ENCODE data around the gene SYTL5. TPM values are rescaled to one million over a fixed set of nuclear protein-coding genes. Genes with fewer than 3 reads are reported as not detected.

Gene SYTL5
- total and polyA plus RNA-seq, 2 experiments from 2014 or later, result 0.23 to 0.35 TPM

- Histone ChIP-seq H3K4me2 (no peak overlapping the region), H3F3A (replicated peaks; ENCODE audit: low read depth) (no peaks in the 10 kb centered on the region), H3K36me3 (ENCODE audit: insufficient read depth) (no peaks in the 10 kb centered on the region), H3K4me3 (no peak overlapping the region), H3K27ac (ENCODE audit: low read depth) (no peak overlapping the region), H3K27me3 (ENCODE audit: insufficient read depth) (no peaks in the 10 kb centered on the region), H3K4me1 (ENCODE audit: insufficient read depth) (no peaks in the 10 kb centered on the region), H4K20me1 (replicated peaks; ENCODE audit: insufficient read depth) (no peaks in the 10 kb centered on the region), H3K9me2 (ENCODE audit: insufficient read depth) (no peaks in the 10 kb centered on the region), H3K79me2 (replicated peaks; ENCODE audit: insufficient read depth) (no peaks in the 10 kb centered on the region), H2AFZ (no peak overlapping the region)
- no peak for ATAC-seq
- H3K27me3 Mint-ChIP-seq (ENCODE audit: insufficient read depth, low read depth, poor library complexity), result no peaks in the 10 kb centered on the region
- no peak overlapping the region for H3K27ac Mint-ChIP-seq
- H3K9me3 Mint-ChIP-seq, result no peaks in the 10 kb centered on the region; the same call in 2 of the 3 replicates
- no peak for TF ChIP-seq ZNF114 (CRISPR knock-in tag; IDR thresholded peaks at IDR 0.05)
- TF ChIP-seq NANOG (IDR thresholded peaks at IDR 0.05; ENCODE audit: borderline replicate concordance), result no peak
- no peak for TF ChIP-seq CREB1 (CRISPR knock-in tag; IDR thresholded peaks at IDR 0.05; ENCODE audit: low read depth)
- no peak for TF ChIP-seq EZH2 (IDR thresholded peaks at IDR 0.05; ENCODE audit: low read depth, unreplicated experiment)
- TF ChIP-seq, protein P1, sequence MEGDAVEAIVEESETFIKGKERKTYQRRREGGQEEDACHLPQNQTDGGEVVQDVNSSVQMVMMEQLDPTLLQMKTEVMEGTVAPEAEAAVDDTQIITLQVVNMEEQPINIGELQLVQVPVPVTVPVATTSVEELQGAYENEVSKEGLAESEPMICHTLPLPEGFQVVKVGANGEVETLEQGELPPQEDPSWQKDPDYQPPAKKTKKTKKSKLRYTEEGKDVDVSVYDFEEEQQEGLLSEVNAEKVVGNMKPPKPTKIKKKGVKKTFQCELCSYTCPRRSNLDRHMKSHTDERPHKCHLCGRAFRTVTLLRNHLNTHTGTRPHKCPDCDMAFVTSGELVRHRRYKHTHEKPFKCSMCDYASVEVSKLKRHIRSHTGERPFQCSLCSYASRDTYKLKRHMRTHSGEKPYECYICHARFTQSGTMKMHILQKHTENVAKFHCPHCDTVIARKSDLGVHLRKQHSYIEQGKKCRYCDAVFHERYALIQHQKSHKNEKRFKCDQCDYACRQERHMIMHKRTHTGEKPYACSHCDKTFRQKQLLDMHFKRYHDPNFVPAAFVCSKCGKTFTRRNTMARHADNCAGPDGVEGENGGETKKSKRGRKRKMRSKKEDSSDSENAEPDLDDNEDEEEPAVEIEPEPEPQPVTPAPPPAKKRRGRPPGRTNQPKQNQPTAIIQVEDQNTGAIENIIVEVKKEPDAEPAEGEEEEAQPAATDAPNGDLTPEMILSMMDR (conservative IDR thresholded peaks at IDR 0.05; ENCODE audit: low read depth in 2 of 2), result no peak
- TF ChIP-seq POLR2AphosphoS5 (IDR thresholded peaks at IDR 0.05; ENCODE audit: low read depth), result no peak
- TF ChIP-seq STAT1 (IDR thresholded peaks at IDR 0.05; ENCODE audit: unreplicated experiment), result no peak
- no peak for TF ChIP-seq ETS1 (IDR thresholded peaks at IDR 0.05)
- no peak for TF ChIP-seq JUNB (IDR thresholded peaks at IDR 0.05; ENCODE audit: unreplicated experiment)
- no peak for TF ChIP-seq ZNF331 (CRISPR knock-in tag; IDR thresholded peaks at IDR 0.05; ENCODE audit: low read depth)
- TF ChIP-seq, protein P2, sequence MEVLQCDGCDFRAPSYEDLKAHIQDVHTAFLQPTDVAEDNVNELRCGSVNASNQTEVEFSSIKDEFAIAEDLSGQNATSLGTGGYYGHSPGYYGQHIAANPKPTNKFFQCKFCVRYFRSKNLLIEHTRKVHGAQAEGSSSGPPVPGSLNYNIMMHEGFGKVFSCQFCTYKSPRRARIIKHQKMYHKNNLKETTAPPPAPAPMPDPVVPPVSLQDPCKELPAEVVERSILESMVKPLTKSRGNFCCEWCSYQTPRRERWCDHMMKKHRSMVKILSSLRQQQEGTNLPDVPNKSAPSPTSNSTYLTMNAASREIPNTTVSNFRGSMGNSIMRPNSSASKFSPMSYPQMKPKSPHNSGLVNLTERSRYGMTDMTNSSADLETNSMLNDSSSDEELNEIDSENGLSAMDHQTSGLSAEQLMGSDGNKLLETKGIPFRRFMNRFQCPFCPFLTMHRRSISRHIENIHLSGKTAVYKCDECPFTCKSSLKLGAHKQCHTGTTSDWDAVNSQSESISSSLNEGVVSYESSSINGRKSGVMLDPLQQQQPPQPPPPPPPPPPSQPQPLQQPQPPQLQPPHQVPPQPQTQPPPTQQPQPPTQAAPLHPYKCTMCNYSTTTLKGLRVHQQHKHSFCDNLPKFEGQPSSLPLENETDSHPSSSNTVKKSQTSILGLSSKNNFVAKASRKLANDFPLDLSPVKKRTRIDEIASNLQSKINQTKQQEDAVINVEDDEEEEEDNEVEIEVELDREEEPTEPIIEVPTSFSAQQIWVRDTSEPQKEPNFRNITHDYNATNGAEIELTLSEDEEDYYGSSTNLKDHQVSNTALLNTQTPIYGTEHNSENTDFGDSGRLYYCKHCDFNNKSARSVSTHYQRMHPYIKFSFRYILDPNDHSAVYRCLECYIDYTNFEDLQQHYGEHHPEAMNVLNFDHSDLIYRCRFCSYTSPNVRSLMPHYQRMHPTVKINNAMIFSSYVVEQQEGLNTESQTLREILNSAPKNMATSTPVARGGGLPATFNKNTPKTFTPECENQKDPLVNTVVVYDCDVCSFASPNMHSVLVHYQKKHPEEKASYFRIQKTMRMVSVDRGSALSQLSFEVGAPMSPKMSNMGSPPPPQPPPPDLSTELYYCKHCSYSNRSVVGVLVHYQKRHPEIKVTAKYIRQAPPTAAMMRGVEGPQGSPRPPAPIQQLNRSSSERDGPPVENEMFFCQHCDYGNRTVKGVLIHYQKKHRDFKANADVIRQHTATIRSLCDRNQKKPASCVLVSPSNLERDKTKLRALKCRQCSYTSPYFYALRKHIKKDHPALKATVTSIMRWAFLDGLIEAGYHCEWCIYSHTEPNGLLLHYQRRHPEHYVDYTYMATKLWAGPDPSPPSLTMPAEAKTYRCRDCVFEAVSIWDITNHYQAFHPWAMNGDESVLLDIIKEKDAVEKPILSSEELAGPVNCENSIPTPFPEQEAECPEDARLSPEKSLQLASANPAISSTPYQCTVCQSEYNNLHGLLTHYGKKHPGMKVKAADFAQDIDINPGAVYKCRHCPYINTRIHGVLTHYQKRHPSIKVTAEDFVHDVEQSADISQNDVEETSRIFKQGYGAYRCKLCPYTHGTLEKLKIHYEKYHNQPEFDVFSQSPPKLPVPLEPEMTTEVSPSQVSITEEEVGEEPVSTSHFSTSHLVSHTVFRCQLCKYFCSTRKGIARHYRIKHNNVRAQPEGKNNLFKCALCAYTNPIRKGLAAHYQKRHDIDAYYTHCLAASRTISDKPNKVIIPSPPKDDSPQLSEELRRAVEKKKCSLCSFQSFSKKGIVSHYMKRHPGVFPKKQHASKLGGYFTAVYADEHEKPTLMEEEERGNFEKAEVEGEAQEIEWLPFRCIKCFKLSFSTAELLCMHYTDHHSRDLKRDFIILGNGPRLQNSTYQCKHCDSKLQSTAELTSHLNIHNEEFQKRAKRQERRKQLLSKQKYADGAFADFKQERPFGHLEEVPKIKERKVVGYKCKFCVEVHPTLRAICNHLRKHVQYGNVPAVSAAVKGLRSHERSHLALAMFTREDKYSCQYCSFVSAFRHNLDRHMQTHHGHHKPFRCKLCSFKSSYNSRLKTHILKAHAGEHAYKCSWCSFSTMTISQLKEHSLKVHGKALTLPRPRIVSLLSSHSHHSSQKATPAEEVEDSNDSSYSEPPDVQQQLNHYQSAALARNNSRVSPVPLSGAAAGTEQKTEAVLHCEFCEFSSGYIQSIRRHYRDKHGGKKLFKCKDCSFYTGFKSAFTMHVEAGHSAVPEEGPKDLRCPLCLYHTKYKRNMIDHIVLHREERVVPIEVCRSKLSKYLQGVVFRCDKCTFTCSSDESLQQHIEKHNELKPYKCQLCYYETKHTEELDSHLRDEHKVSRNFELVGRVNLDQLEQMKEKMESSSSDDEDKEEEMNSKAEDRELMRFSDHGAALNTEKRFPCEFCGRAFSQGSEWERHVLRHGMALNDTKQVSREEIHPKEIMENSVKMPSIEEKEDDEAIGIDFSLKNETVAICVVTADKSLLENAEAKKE (CRISPR knock-in tag; IDR thresholded peaks at IDR 0.05), result no peak
- no peak for TF ChIP-seq EZH2phosphoT487 (IDR thresholded peaks at IDR 0.05; ENCODE audit: unreplicated experiment)
- TF ChIP-seq, protein P3, sequence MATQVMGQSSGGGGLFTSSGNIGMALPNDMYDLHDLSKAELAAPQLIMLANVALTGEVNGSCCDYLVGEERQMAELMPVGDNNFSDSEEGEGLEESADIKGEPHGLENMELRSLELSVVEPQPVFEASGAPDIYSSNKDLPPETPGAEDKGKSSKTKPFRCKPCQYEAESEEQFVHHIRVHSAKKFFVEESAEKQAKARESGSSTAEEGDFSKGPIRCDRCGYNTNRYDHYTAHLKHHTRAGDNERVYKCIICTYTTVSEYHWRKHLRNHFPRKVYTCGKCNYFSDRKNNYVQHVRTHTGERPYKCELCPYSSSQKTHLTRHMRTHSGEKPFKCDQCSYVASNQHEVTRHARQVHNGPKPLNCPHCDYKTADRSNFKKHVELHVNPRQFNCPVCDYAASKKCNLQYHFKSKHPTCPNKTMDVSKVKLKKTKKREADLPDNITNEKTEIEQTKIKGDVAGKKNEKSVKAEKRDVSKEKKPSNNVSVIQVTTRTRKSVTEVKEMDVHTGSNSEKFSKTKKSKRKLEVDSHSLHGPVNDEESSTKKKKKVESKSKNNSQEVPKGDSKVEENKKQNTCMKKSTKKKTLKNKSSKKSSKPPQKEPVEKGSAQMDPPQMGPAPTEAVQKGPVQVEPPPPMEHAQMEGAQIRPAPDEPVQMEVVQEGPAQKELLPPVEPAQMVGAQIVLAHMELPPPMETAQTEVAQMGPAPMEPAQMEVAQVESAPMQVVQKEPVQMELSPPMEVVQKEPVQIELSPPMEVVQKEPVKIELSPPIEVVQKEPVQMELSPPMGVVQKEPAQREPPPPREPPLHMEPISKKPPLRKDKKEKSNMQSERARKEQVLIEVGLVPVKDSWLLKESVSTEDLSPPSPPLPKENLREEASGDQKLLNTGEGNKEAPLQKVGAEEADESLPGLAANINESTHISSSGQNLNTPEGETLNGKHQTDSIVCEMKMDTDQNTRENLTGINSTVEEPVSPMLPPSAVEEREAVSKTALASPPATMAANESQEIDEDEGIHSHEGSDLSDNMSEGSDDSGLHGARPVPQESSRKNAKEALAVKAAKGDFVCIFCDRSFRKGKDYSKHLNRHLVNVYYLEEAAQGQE (IDR thresholded peaks at IDR 0.05; ENCODE audit: unreplicated experiment), result no peak
- no peak for DNase-seq (ENCODE audit: low spot score)
- H3K4me3 Mint-ChIP-seq, result no peak overlapping the region
- peaks cover 12% of the 10 kb centered on the region for H3K4me1 Mint-ChIP-seq
- no peaks in the 10 kb centered on the region for H3K36me3 Mint-ChIP-seq (ENCODE audit: low read depth)
Measured at GRCh38 chrX:38110231-38110630, 103.9 kb downstream of the SYTL5 start.

All from GM23338 (cell line).